Measurements from ENCODE around the gene DPYSL5. TPM values are rescaled to one million over a fixed set of nuclear protein-coding genes. Genes with fewer than 3 reads are reported as not detected.
A peak's percentile ranks its signal among the peaks of the same experiment; 100 is the strongest.

The DPYSL5 gene
- total RNA-seq, 1 experiment from 2014 or later = not detected

GRCh38 chr2:26938399-26939118 lies 90.6 kb downstream of the DPYSL5 start:
- DNase-seq = no peak
- Mint-ChIP-seq H3K27ac (ENCODE audit: unreplicated experiment) (no peak overlapping the region), H3K27me3 (ENCODE audit: unreplicated experiment) (peaks cover 69% of the 10 kb centered on the region), H3K4me1 (ENCODE audit: low read depth, unreplicated experiment) (no peaks in the 10 kb centered on the region), H3K4me3 (ENCODE audit: low read depth, unreplicated experiment) (no peak overlapping the region), H3K36me3 (ENCODE audit: insufficient read depth, unreplicated experiment) (no peaks in the 10 kb centered on the region), H3K9me3 (ENCODE audit: low read depth, unreplicated experiment) (no peaks in the 10 kb centered on the region)
- CTCF ChIA-PET = interaction anchor here (0.6 kb wide), 1 partner anchor 13 kb away, joined by 3 read pairs; no protein-coding TSS in a partner anchor
- intact Hi-C loops (cut with micrococcal nuclease; ENCODE audit: unreplicated experiment) = no loop called here
- no TSS peak for BruUV-seq (replicated peaks)
- TF ChIP-seq CTCF (IDR thresholded peaks at IDR 0.05; ENCODE audit: unreplicated experiment) = no peak

GRCh38 chr2:26940001-26940400 lies 92.1 kb downstream of the DPYSL5 start:
- no peak for TF ChIP-seq CTCF (IDR thresholded peaks at IDR 0.05; ENCODE audit: unreplicated experiment)
- BruUV-seq (replicated peaks) = no TSS peak
- no peak overlapping the region for H3K4me3 Mint-ChIP-seq (ENCODE audit: low read depth, unreplicated experiment)
- DNase-seq = no peak
- no peaks in the 10 kb centered on the region for H3K4me1 Mint-ChIP-seq (ENCODE audit: low read depth, unreplicated experiment)
- no peak overlapping the region for H3K27ac Mint-ChIP-seq (ENCODE audit: unreplicated experiment)
- H3K36me3 Mint-ChIP-seq (ENCODE audit: insufficient read depth, unreplicated experiment) = no peaks in the 10 kb centered on the region
- H3K27me3 Mint-ChIP-seq (ENCODE audit: unreplicated experiment) = peaks cover 60% of the 10 kb centered on the region
- intact Hi-C loops (cut with micrococcal nuclease; ENCODE audit: unreplicated experiment) = loop anchor here (10.0 kb wide), 1 partner anchor 335 kb away; no protein-coding TSS in a partner anchor
- CTCF ChIA-PET = interaction anchor here (0.7 kb wide), 2 partner anchors 192 to 228 kb away, joined by 3 read pairs; no protein-coding TSS in a partner anchor
- no peaks in the 10 kb centered on the region for H3K9me3 Mint-ChIP-seq (ENCODE audit: low read depth, unreplicated experiment)

- peaks cover 61% of the 10 kb centered on the region for H3K27me3 Mint-ChIP-seq (ENCODE audit: unreplicated experiment)
- no peak for TF ChIP-seq CTCF (IDR thresholded peaks at IDR 0.05; ENCODE audit: unreplicated experiment)
- intact Hi-C loops (cut with micrococcal nuclease; ENCODE audit: unreplicated experiment) = loop anchor here (10.0 kb wide), 1 partner anchor 337 kb away; no protein-coding TSS in a partner anchor
- H3K27ac Mint-ChIP-seq (ENCODE audit: unreplicated experiment) = no peak overlapping the region
- no peaks in the 10 kb centered on the region for H3K9me3 Mint-ChIP-seq (ENCODE audit: low read depth, unreplicated experiment)
- no TSS peak for BruUV-seq (replicated peaks)
- H3K36me3 Mint-ChIP-seq (ENCODE audit: insufficient read depth, unreplicated experiment) = no peaks in the 10 kb centered on the region
- no peaks in the 10 kb centered on the region for H3K4me1 Mint-ChIP-seq (ENCODE audit: low read depth, unreplicated experiment)
- no peak for DNase-seq
- H3K4me3 Mint-ChIP-seq (ENCODE audit: low read depth, unreplicated experiment) = no peak overlapping the region
- CTCF ChIA-PET = no interaction called here
Observed at GRCh38 chr2:26941486-26941885, 93.6 kb downstream of the DPYSL5 start.

GRCh38 chr2:26942543-26943295 lies 94.8 kb downstream of the DPYSL5 start:
- H3K27ac Mint-ChIP-seq (ENCODE audit: unreplicated experiment) = no peak overlapping the region
- intact Hi-C loops (cut with micrococcal nuclease; ENCODE audit: unreplicated experiment) = loop anchor here (2.0 to 10.0 kb wide), 2 partner anchors 96 to 338 kb away; no protein-coding TSS in a partner anchor
- no peaks in the 10 kb centered on the region for H3K4me1 Mint-ChIP-seq (ENCODE audit: low read depth, unreplicated experiment)
- CTCF ChIA-PET = interaction anchor here (1.2 to 1.3 kb wide), 3 partner anchors 20 to 97 kb away, joined by 3 to 15 read pairs (median 5); no protein-coding TSS in a partner anchor
- no peaks in the 10 kb centered on the region for H3K9me3 Mint-ChIP-seq (ENCODE audit: low read depth, unreplicated experiment)
- H3K36me3 Mint-ChIP-seq (ENCODE audit: insufficient read depth, unreplicated experiment) = no peaks in the 10 kb centered on the region
- no peak overlapping the region for H3K4me3 Mint-ChIP-seq (ENCODE audit: low read depth, unreplicated experiment)
- peaks cover 74% of the 10 kb centered on the region for H3K27me3 Mint-ChIP-seq (ENCODE audit: unreplicated experiment)
- DNase-seq = peak; percentile 69
- BruUV-seq (replicated peaks) = no TSS peak
- peak; percentile 76 for TF ChIP-seq CTCF (IDR thresholded peaks at IDR 0.05; ENCODE audit: unreplicated experiment)

Measured in Calu3 (cell line).